Mesendoderm (in vitro differentiated cells): ENCODE results near the gene HMCN1.

Experiments used
- DNase-seq: peaks from one replicate; pipeline ENCODE4 v3.0.0; 2013
- H2AK5ac ChIP-seq: 2 replicates; pipeline ENCODE4 v1.6.1; 2013; ENCODE audit warnings: low read length, inconsistent platforms
- H2BK120ac ChIP-seq: 2 replicates; pipeline ENCODE4 v1.6.1; 2013; ENCODE audit warnings: low read depth, mild to moderate bottlenecking, low read length, moderate library complexity, mixed read lengths
- H2BK15ac ChIP-seq: replicated peaks from 2 replicates; pipeline ENCODE4 v1.6.1; 2013; ENCODE audit warnings: low read depth, mild to moderate bottlenecking, moderate library complexity
- H2BK5ac ChIP-seq: 2 replicates; pipeline ENCODE4 v1.6.1; 2013; ENCODE audit warnings: low read length, inconsistent platforms
- H3K18ac ChIP-seq: 2 replicates; pipeline ENCODE4 v1.6.1; 2013; ENCODE audit warnings: mild to moderate bottlenecking, low read length, mixed read lengths
- H3K23ac ChIP-seq: one replicate; pipeline ENCODE4 v1.6.1; 2013; ENCODE audit warnings: low read length
- H3K27ac ChIP-seq: 2 replicates; pipeline ENCODE4 v1.5.1; 2013; ENCODE audit warnings: low read depth, mild to moderate bottlenecking, inconsistent platforms, low read length, moderate library complexity
- H3K27me3 ChIP-seq: 2 replicates; pipeline ENCODE4 v1.6.1; 2013; ENCODE audit warnings: low read length, control low read depth, mild to moderate bottlenecking, inconsistent platforms; ENCODE audit not compliant: insufficient read depth, poor library complexity
- H3K36me3 ChIP-seq: 2 replicates; pipeline ENCODE4 v1.6.1; 2013; ENCODE audit warnings: low read length, inconsistent platforms; ENCODE audit not compliant: control insufficient read depth, insufficient read depth
- H3K4ac ChIP-seq: one replicate; pipeline ENCODE4 v1.6.1; 2013; ENCODE audit warnings: low read depth, mild to moderate bottlenecking, low read length, moderate library complexity
- H3K4me1 ChIP-seq: 2 replicates; pipeline ENCODE4 v1.6.1; 2013; ENCODE audit warnings: low read depth, low read length, inconsistent platforms; ENCODE audit not compliant: control insufficient read depth
- H3K4me2 ChIP-seq: 2 replicates; pipeline ENCODE4 v1.6.1; 2013; ENCODE audit warnings: low read length
- H3K4me3 ChIP-seq: 2 replicates; pipeline ENCODE4 v1.5.1; 2013; ENCODE audit warnings: mild to moderate bottlenecking, low read length
- H3K56ac ChIP-seq: one replicate; pipeline ENCODE4 v1.6.1; 2013; ENCODE audit warnings: low read length
- H3K79me1 ChIP-seq: 2 replicates; pipeline ENCODE4 v1.6.1; 2013; ENCODE audit warnings: low read length, inconsistent platforms
- H3K79me2 ChIP-seq: 2 replicates; pipeline ENCODE4 v1.6.1; 2013; ENCODE audit warnings: mild to moderate bottlenecking, low read length; ENCODE audit not compliant: control insufficient read depth, insufficient read depth
- H3K9ac ChIP-seq: 2 replicates; pipeline ENCODE4 v1.6.1; 2013; ENCODE audit warnings: low read length, inconsistent platforms
- H4K5ac ChIP-seq: one replicate; pipeline ENCODE4 v1.6.1; 2013; ENCODE audit warnings: low read length
- H4K8ac ChIP-seq: one replicate; pipeline ENCODE4 v1.6.1; 2013; ENCODE audit warnings: low read depth, mild to moderate bottlenecking, control low read depth, low read length, moderate library complexity
- WGBS: extraction: QIAGEN DNeasy Blood & Tissue Kit; methylation state at CpG from one replicate; pipeline ENCODE4 v1.1.7; 2013; ENCODE audit warnings: low lambda C conversion rate, missing lambda C conversion rate; ENCODE audit not compliant: insufficient coverage; ENCODE audit errors: extremely low coverage; 5-methylcytosine and 5-hydroxymethylcytosine counted together

HMCN1 gene

DNA sequence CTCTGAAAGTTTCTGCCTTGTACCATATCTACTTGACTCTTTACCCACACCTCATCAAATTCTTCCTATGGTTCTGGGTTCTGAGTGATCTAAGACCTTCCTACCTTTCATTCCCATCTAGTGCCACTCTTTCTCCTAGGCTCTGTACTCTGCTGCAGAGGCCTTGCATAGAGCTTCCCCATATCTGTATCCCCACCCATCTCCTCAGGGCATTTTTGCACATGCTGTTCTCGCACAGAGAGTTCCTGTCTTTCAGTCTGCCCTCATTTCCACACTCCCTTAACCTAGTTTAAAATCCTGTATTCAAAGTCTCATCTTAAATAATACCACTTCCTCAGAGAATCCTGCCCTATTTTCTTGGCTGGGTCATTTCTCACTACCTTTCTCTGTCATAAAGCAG, 114.8 kb downstream of the HMCN1 start:
- no peak for DNase-seq
- H3K4me3 ChIP-seq: no peak overlapping the region
- H3K79me1 ChIP-seq: no peaks in the 10 kb centered on the region

DNA sequence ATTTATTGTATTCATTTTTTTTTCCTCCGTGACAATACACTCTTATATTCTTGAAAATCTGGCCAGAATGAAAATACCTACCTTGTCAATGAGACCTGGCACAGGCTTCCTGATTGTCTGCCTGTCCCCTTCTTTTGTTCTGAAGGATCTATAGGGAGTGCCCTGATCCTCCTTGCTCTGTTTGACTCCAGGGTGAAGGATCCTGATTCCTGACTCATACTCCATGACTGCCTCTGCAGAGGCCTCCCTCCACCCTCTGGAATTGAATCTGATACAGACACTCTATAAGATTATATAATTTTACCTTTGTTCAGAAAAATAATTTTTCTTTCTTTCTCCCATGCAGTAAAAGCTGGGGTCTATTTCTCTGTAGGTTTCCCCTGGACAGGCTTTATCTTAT, 116.2 kb downstream of the HMCN1 start:
- peak; percentile 63 for DNase-seq
- no peak overlapping the region for H2AK5ac ChIP-seq
- no peak overlapping the region for H3K18ac ChIP-seq
- H3K56ac ChIP-seq: no peak overlapping the region
- H3K27me3 ChIP-seq: no peaks in the 10 kb centered on the region
- WGBS: no CpG with 5 or more reads among the region's 1 CpG
- no peaks in the 10 kb centered on the region for H3K79me1 ChIP-seq
- no peak overlapping the region for H2BK5ac ChIP-seq
- H3K36me3 ChIP-seq: no peaks in the 10 kb centered on the region
- H4K5ac ChIP-seq: no peak overlapping the region
- no peak overlapping the region for H2BK15ac ChIP-seq
- H3K4ac ChIP-seq: no peak overlapping the region
- H3K9ac ChIP-seq: no peak overlapping the region
- no peak overlapping the region for H3K4me2 ChIP-seq
- no peak overlapping the region for H3K27ac ChIP-seq
- no peak overlapping the region for H2BK120ac ChIP-seq
- no peak overlapping the region for H4K8ac ChIP-seq
- H3K23ac ChIP-seq: no peak overlapping the region
- no peaks in the 10 kb centered on the region for H3K4me1 ChIP-seq
- H3K79me2 ChIP-seq: no peaks in the 10 kb centered on the region
- H3K4me3 ChIP-seq: no peak overlapping the region

More for the DNA sequence above, 114.8 kb downstream of the HMCN1 start:
- no peak overlapping the region for H2BK120ac ChIP-seq
- H3K9ac ChIP-seq: no peak overlapping the region
- no peak overlapping the region for H2AK5ac ChIP-seq
- peaks cover 1% of the 10 kb centered on the region for H3K4me1 ChIP-seq
- H3K4ac ChIP-seq: no peak overlapping the region
- H3K18ac ChIP-seq: no peak overlapping the region
- H3K56ac ChIP-seq: no peak overlapping the region
- no CpG with 5 or more reads among the region's 1 CpG for WGBS
- H2BK5ac ChIP-seq: no peak overlapping the region
- H2BK15ac ChIP-seq: no peak overlapping the region
- no peak overlapping the region for H4K8ac ChIP-seq
- H3K36me3 ChIP-seq: no peaks in the 10 kb centered on the region
- no peaks in the 10 kb centered on the region for H3K27me3 ChIP-seq
- no peaks in the 10 kb centered on the region for H3K79me2 ChIP-seq
- H4K5ac ChIP-seq: no peak overlapping the region
- H3K4me2 ChIP-seq: no peak overlapping the region
- no peak overlapping the region for H3K27ac ChIP-seq
- H3K23ac ChIP-seq: no peak overlapping the region

DNA sequence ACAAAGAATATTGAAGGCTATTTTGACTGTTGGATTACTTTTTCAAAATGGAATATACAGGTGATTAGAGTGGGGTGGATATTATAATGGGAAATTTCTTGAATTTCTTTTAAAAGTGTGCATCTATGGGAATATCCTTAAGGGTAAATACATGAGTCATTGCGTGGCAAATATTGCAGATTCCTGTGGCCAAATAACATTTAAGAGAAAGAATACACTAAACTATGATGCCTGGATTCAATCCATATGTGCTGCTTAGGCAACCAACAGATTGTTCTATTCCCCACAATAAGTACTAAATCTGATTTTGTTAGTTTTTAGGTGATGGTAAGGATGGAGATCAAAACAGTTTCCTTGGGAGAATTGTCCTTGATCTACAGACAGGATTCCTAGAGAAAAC, 119.5 kb downstream of the HMCN1 start:
- no peaks in the 10 kb centered on the region for H3K79me1 ChIP-seq
- no peak overlapping the region for H4K8ac ChIP-seq
- no peak overlapping the region for H3K27ac ChIP-seq
- no CpG with 5 or more reads among the region's 1 CpG for WGBS
- H3K56ac ChIP-seq: no peak overlapping the region
- H2BK15ac ChIP-seq: no peak overlapping the region
- no peaks in the 10 kb centered on the region for H3K36me3 ChIP-seq
- H3K4me2 ChIP-seq: no peak overlapping the region
- H3K18ac ChIP-seq: no peak overlapping the region
- no peak overlapping the region for H3K9ac ChIP-seq
- no peak overlapping the region for H3K4me3 ChIP-seq
- H3K23ac ChIP-seq: no peak overlapping the region
- DNase-seq: no peak
- no peak overlapping the region for H3K4ac ChIP-seq
- H3K27me3 ChIP-seq: no peaks in the 10 kb centered on the region
- H3K4me1 ChIP-seq: no peaks in the 10 kb centered on the region
- H3K79me2 ChIP-seq: no peaks in the 10 kb centered on the region
- H4K5ac ChIP-seq: no peak overlapping the region
- H2AK5ac ChIP-seq: no peak overlapping the region
- no peak overlapping the region for H2BK5ac ChIP-seq
- H2BK120ac ChIP-seq: no peak overlapping the region

DNA sequence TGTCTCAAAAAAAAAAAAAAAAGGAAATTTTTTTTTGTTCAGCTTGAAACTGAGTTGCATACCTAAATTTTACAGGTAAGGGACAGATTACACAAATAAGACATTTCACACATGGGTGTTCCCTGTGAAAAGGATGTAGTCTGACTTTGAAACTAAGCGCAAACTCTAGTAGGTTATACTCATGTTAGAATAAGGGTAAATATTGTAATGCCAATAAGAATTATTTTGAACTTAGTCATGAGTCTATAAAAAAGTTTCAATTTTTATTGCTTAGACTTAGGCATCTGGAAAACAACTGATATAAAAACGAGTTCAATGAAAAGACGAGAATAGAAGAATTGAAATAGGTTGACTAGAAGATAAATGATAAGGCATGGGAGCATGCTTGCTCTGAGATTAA, 122.3 kb downstream of the HMCN1 start:
- no peak overlapping the region for H3K9ac ChIP-seq
- H2BK15ac ChIP-seq: no peak overlapping the region
- H3K4me2 ChIP-seq: no peak overlapping the region
- H3K4me3 ChIP-seq: no peak overlapping the region
- WGBS: no CpG with 5 or more reads among the region's 3 CpGs
- no peak overlapping the region for H2BK120ac ChIP-seq
- H3K36me3 ChIP-seq: no peaks in the 10 kb centered on the region
- H4K5ac ChIP-seq: no peak overlapping the region
- no peak overlapping the region for H3K4ac ChIP-seq
- no peak overlapping the region for H2AK5ac ChIP-seq
- H3K27ac ChIP-seq: no peak overlapping the region
- H4K8ac ChIP-seq: no peak overlapping the region
- no peak for DNase-seq
- no peaks in the 10 kb centered on the region for H3K79me2 ChIP-seq
- H3K79me1 ChIP-seq: no peaks in the 10 kb centered on the region
- H3K27me3 ChIP-seq: no peaks in the 10 kb centered on the region
- H3K4me1 ChIP-seq: no peaks in the 10 kb centered on the region
- no peak overlapping the region for H3K18ac ChIP-seq
- H2BK5ac ChIP-seq: no peak overlapping the region
- no peak overlapping the region for H3K56ac ChIP-seq
- no peak overlapping the region for H3K23ac ChIP-seq

DNA sequence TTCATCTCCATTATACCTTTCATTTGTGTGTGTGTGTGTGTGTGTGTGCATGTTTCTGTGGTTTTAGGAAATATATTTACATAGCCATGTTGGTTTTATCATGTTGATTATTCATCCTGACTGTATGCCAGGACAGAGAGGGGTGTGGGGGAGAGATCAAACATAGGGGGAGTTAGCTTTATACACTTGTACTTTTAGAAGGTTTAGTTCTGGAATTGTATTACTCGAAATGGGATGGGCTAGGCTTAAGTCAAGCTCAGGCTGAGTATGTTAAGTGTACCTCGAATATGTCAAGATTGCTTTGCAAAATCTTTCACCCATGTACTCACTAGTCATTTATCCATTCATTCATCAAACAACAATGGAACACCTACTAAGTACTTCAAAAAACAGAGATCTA, 123.3 kb downstream of the HMCN1 start:
- H4K5ac ChIP-seq: no peak overlapping the region
- H3K79me2 ChIP-seq: no peaks in the 10 kb centered on the region
- no peak overlapping the region for H3K23ac ChIP-seq
- no peaks in the 10 kb centered on the region for H3K27me3 ChIP-seq
- H2BK5ac ChIP-seq: no peak overlapping the region
- DNase-seq: no peak
- no peak overlapping the region for H3K4me2 ChIP-seq
- no peak overlapping the region for H4K8ac ChIP-seq
- no peak overlapping the region for H3K4ac ChIP-seq
- no peak overlapping the region for H2AK5ac ChIP-seq
- H3K79me1 ChIP-seq: no peaks in the 10 kb centered on the region
- H2BK15ac ChIP-seq: no peak overlapping the region
- no peaks in the 10 kb centered on the region for H3K4me1 ChIP-seq
- H3K36me3 ChIP-seq: no peaks in the 10 kb centered on the region
- H3K9ac ChIP-seq: no peak overlapping the region
- H3K18ac ChIP-seq: no peak overlapping the region
- no peak overlapping the region for H3K56ac ChIP-seq
- H3K27ac ChIP-seq: no peak overlapping the region
- H2BK120ac ChIP-seq: no peak overlapping the region
- no peak overlapping the region for H3K4me3 ChIP-seq
- no CpG with 5 or more reads among the region's 2 CpGs for WGBS

DNA sequence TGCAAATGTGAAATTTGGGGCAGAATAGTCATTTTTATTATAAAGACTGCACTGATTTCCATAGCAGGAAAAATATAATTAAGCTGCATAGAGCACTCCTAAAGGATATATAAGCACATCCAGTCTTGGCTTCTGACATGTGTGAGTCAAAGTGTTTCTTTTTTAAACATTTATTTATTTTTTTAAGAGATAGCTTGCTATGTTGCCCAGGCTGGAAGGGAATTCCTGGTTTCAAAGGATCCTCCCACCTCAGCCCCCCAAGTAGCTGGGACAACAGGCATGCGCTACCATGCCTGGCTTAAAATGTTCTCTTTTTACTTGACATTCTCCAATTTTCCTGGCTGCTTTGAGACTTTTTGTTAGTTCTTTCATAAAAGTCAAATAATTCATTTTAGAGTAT, 126.1 kb downstream of the HMCN1 start:
- Histone ChIP-seq H3K27ac (no peak overlapping the region), H3K9ac (no peak overlapping the region), H3K79me2 (no peaks in the 10 kb centered on the region), H4K8ac (no peak overlapping the region), H3K36me3 (no peaks in the 10 kb centered on the region), H3K18ac (no peak overlapping the region), H3K4me2 (no peak overlapping the region), H3K4me3 (no peak overlapping the region), H3K27me3 (no peaks in the 10 kb centered on the region), H2AK5ac (no peak overlapping the region), H3K4me1 (no peaks in the 10 kb centered on the region), H3K79me1 (no peaks in the 10 kb centered on the region), H3K4ac (no peak overlapping the region), H3K23ac (no peak overlapping the region), H3K56ac (no peak overlapping the region), H4K5ac (no peak overlapping the region), H2BK5ac (no peak overlapping the region), H2BK15ac (no peak overlapping the region), H2BK120ac (no peak overlapping the region)
- DNase-seq: no peak
- WGBS: no CpG with 5 or more reads among the region's 1 CpG
